RWPE1 (cell line): Measurements from ENCODE around the gene ITPK1.
"Not testable (repeated sequence)": the region's sequence is repeated elsewhere in the genome, so short reads cannot be mapped to it uniquely, and the experiment has no call there.

Experiments
- CTCF ChIA-PET: fragments of 350-600 bp; sonication (Branson Sonifier 250); formaldehyde crosslinking; extraction: SDS; loops from one replicate; lab custom pipeline; 2021; lab: Yijun Ruan, JAX
- POLR2A ChIA-PET: fragments of 400-600 bp; formaldehyde crosslinking; extraction: SDS; loops from one replicate; lab custom pipeline; 2020; ENCODE audit warnings: antibody characterized with exemption; ENCODE audit not compliant: low non-redundant PET; lab: Yijun Ruan, JAX
- DNase-seq: peaks from one replicate; pipeline ENCODE4 v3.0.0; 2012; ENCODE audit warnings: low spot score
- H3K27ac ChIP-seq: fragments of 450-650 bp; 2 replicates; pipeline ENCODE4 v1.5.1; 2017
- CTCF ChIP-seq: fragments of 450-650 bp; conservative IDR thresholded peaks from 2 replicates; pipeline ENCODE4 v1.5.1; 2017; ENCODE audit warnings: low read depth, mild to moderate bottlenecking

Gene ITPK1

GRCh38 chr14:93106541-93107156 is 9.1 kb downstream of the ITPK1 start:
- peak overlapping the region; percentile 76 for H3K27ac ChIP-seq
- CTCF ChIA-PET: no interaction called here
- no peak for DNase-seq
- POLR2A ChIA-PET: no interaction called here
- TF ChIP-seq CTCF: no peak

DNA sequence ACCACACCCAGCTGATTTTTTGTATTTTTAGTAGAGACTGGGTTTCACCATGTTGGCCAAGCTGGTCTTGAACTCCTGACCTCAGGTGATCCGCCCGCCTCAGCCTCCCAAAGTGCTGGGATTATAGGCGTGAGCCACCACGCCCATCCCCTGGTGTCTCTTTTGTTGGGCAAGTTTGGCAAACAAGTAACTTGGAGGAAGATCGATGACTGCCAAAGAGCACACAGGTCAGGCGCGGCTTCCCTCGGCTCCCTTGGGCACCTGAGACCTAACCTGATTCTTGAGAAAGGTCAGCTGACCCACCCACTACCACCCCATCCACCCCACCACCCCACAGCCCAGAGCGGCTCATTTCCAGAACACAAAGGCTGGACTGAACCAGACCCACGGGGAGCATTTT is 9.9 kb downstream of the ITPK1 start:
- CTCF ChIA-PET: interaction anchor here (1.6 kb wide), 1 partner anchor 8 kb away, joined by 11 read pairs; no protein-coding TSS in a partner anchor
- peak overlapping the region; percentile 76 for H3K27ac ChIP-seq
- DNase-seq: not testable (repeated sequence)
- POLR2A ChIA-PET: interaction anchor here (0.5 to 0.7 kb wide), 2 partner anchors 16 to 18 kb away, joined by 3 to 6 read pairs; no protein-coding TSS in a partner anchor

GRCh38 chr14:93105362-93105761 is 10.4 kb downstream of the ITPK1 start:
- CTCF ChIA-PET: interaction anchor here (0.6 to 1.6 kb wide), 3 partner anchors 8 to 774 kb away, joined by 3 to 11 read pairs (median 3); no protein-coding TSS in a partner anchor
- DNase-seq: no peak
- TF ChIP-seq CTCF: no peak

DNA sequence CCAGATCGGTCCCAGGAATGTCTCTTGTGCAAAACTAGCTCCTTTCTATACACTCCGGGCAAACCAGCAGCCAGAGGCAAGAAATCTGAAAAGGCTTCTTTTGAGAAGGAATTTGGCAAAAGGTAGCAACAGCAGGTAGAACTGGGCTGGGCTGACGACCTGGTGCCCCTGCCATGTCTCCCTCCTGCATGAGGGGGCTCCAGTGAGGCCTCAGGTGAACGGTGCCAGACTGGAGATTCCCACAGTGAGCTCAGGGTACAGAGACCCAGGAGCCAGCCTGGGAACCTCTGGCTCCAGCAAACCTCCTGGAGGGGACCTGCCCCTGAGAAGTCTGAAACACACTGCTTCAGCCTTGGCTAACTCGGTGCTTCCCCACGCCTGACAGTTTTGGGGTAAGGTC is 10.8 kb downstream of the ITPK1 start:
- ChIA-PET CTCF (interaction anchor here (0.6 to 1.6 kb wide), 5 partner anchors 9 to 774 kb away, joined by 3 to 11 read pairs (median 3); no protein-coding TSS in a partner anchor), POLR2A (interaction anchor here (0.6 to 0.7 kb wide), 2 partner anchors 19 to 61 kb away, joined by 3 to 4 read pairs; no protein-coding TSS in a partner anchor)
- no peak for TF ChIP-seq CTCF
- no peak for DNase-seq
- peak overlapping the region; percentile 76 for H3K27ac ChIP-seq

More at GRCh38 chr14:93105362-93105761, 10.4 kb downstream of the ITPK1 start:
- H3K27ac ChIP-seq: peak overlapping the region; percentile 76
- POLR2A ChIA-PET: interaction anchor here (0.5 to 0.7 kb wide), 3 partner anchors 16 to 62 kb away, joined by 3 to 6 read pairs (median 4); no protein-coding TSS in a partner anchor

GRCh38 chr14:93103392-93104080 is 12.2 kb downstream of the ITPK1 start:
- peak overlapping the region; percentile 76 for H3K27ac ChIP-seq
- no peak for TF ChIP-seq CTCF
- ChIA-PET POLR2A (no interaction called here), CTCF (interaction anchor here (0.6 kb wide), 2 partner anchors 13 to 92 kb away, joined by 4 to 5 read pairs; no protein-coding TSS in a partner anchor)
- DNase-seq: peak; percentile 54

DNA sequence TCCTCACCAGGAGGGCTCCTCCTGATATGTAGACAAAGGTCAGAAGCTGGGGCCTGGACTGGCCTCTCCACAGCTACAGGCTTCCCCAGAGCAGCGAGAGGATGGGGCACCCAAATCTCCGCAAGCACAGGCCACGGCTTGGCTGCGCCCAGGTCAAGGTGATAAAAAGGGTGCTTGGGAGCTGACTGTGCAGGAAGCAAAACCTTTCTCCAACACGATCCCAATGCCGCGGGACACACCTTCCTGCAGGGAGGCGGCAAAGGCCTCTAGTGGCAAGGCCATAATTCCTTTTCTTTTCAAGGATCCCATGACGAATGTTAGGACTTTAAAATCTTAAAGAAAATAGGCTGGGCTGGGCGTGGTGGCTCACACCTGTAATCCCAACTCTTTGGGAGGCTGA is 13.6 kb downstream of the ITPK1 start:
- peak overlapping the region; percentile 76 for H3K27ac ChIP-seq
- TF ChIP-seq CTCF: no peak
- CTCF ChIA-PET: no interaction called here
- POLR2A ChIA-PET: interaction anchor here (0.9 kb wide), 1 partner anchor 11 kb away, joined by 8 read pairs; no protein-coding TSS in a partner anchor
- DNase-seq: no peak
